SKM-1 (cell line): Measurements from ENCODE around the gene CNPY2.
"Not testable (repeated sequence)": the region's sequence is repeated elsewhere in the genome, so short reads cannot be mapped to it uniquely, and the experiment has no call there.

ENCODE experiments used
- DNase-seq: peaks from one replicate; lab custom pipeline; 2025; ENCODE audit not compliant: unreplicated experiment; lab: John Stamatoyannopoulos, UW

CNPY2 gene

DNA sequence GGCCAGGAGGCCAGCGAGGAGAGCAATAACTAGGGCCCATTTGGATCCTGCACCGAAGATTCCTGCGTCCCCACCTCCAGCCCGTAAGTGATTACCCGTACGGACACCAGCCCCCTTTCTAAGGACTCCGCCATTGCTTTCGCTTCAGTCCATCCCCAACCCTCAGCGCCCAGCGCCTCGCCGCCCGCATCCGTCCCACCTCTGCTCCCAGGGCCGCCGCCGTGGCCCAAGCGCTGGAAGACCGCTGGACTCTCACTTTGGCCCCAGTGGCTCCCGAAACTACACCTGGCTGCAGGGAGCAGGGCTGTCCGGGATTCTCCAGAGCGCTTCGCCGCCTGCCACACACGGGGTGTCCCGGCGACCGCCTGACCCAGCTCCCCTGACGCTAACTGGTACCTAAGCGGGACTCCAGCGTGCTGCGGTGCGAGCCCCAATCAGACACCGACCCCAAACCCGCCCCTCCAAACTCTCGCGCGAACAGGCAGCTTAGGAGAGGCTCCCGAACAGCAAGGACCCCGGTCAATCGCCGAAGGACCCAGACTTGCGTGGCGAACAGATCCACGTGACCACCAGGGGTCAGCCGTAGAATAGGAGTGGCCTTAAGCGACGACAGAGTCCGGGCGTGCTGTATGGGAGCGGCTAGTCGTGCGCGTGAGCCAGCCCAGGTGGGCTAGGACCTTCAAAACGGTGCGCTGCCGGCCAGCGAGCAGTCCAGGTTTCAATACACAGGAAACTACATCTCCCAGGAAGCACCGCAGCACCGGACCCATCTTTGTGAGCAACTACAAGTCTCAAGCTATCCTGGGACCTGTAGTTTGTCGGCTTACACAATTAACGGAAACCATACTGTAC is at the start of gene CNPY2:
TSS of gene CNPY2 (minus strand) at position 367 of the 852 bp plus-strand sequence. CDS start 771 bp downstream, outside the sequence.
- peak; percentile 85 for DNase-seq

- no peak for DNase-seq
Observed at GRCh38 chr12:56362130-56363059, 46.6 kb upstream of the CNPY2 start, which contains the start of gene APOF. TSS of gene APOF (minus strand) at chr12:56362857. CDS start at chr12:56362745, 112 bp downstream.

DNA sequence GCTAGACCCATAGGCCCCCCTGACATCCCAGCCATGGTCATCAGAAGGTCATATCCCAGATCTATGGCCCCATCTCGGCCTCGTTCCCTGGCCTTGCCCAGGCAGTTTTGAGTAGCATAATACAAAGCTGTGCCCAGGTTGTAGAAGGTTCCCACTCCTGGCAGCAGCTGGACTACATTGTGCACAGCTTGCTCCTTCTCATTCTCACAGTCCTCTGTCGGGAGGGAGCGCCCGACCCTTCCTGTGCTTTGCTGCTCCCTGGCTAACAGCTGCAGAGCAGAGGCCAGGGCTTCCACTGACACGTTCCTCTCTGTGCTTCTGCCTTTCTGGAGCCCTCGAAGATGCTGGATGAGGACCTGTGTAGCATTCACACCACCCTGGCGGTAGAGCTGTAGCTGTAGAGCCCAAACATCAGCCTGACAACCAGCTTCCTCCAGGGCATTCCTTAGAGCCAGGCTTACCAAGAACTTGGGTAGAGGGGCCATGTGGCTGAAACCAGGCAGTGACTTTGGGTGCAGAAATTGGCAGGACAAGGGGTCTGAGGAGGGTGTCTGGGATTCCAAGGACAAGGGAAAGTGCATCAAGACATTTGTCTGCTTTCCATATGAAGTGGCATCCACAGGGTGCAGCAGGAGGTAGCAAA is 45.8 kb upstream of the CNPY2 start:
- no peak for DNase-seq

- DNase-seq = peak; percentile 93
Observed at GRCh38 chr12:56359851-56360767, 44.3 kb upstream of the CNPY2 start, which contains the start of gene STAT2. TSS of gene STAT2 (minus strand) at chr12:56360107. CDS start at chr12:56356571, 3,536 bp downstream.

- DNase-seq = no peak
Observed at GRCh38 chr12:56358836-56359532, 43.2 kb upstream of the CNPY2 start.

GRCh38 chr12:56351325-56351724 is 35.5 kb upstream of the CNPY2 start:
- DNase-seq = no peak

DNA sequence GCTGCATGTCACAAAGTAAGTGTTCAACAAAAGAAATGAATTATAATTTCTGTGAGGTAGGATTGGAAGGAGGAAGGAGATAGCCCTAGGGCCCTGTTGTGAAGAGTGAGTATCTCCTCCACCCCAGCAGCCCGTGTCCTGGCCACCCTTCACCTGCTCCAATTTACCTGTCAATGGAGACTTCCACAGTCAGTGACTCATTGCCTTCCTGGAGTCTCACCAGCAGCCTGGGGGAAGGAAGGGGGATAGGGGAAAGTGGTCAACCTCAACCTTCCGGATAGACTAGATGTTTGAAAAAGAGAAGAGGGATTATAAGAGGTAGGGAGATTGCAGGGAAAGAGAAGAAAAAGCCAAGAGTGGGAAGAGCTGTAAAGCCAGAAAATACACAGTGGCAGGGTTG is 34.9 kb upstream of the CNPY2 start:
- DNase-seq = no peak

- no peak for DNase-seq
Observed at GRCh38 chr12:56348776-56349175, 33.0 kb upstream of the CNPY2 start.

DNA sequence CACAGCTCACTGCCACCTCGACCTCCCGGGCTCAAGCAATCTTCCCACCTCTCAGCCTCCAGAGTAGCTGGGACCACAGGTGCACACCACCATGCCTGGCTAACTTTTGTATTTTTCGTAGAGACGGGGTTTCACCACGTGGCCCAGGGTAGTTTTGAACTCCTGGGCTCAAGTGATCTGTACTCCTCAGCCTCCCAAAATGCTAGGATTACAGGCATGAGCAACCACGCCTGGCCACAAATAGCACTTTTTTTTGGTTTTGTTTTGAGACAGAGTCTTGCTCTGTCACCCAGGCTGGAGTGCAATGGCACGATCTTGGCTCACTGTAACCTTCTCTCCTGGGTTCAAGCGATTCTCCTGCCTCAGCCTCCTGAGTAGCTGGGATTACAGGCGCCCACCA is 31.5 kb upstream of the CNPY2 start:
- DNase-seq = not testable (repeated sequence)

- DNase-seq = no peak
Observed at GRCh38 chr12:56346675-56347074, 30.9 kb upstream of the CNPY2 start.

- not testable (repeated sequence) for DNase-seq
Observed at GRCh38 chr12:56342290-56342689, 26.5 kb upstream of the CNPY2 start.

DNA sequence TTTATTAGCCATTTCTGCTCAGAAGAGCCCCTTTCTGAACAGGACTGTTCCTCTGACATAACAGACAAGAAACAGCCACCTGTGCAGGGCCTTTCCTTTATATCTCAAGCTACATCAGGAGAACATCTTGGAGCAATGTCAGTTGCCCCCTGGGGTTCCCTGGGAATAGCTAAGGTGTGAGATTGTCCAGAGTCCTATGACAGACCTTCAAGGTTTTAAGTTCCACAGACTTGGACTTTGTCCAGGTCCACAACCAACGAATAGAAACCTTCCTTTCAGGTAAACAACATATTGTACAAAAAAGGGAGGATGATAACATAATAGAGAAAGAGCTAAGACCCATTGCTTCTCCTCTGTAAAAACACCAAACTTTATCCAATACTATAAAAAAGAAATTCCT is 25.8 kb upstream of the CNPY2 start:
- DNase-seq = no peak

- no peak for DNase-seq
Observed at GRCh38 chr12:56339158-56339422, 23.3 kb upstream of the CNPY2 start.

GRCh38 chr12:56338308-56339157 is 22.7 kb upstream of the CNPY2 start, which contains the start of gene IL23A:
TSS of gene IL23A (plus strand) at chr12:56338884. CDS start at chr12:56339045, 161 bp downstream.
- DNase-seq = no peak

DNA sequence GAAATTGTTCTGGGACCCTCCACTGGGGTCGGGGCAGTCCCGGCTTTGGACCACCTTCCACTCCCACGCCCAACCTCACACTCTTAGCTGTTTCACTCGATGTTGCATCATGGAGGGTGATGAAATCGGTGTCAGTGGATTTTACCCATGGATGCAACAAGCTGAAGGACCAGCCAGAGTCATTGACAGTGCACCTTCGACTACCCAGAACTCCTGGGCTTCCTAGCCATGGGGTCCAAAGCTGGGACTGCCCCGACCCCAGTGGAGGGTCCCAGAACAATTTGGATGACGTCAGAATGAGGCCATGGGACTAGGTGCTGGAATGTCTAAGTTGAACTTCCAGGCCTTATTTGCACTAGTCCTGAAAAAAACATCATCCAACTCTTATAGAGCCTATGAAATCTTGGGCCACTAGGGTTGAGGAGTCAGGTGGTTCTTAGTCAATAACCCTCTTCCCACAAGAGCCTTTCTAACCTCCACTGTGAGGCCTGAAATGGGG is 22.0 kb upstream of the CNPY2 start:
- DNase-seq = no peak

DNA sequence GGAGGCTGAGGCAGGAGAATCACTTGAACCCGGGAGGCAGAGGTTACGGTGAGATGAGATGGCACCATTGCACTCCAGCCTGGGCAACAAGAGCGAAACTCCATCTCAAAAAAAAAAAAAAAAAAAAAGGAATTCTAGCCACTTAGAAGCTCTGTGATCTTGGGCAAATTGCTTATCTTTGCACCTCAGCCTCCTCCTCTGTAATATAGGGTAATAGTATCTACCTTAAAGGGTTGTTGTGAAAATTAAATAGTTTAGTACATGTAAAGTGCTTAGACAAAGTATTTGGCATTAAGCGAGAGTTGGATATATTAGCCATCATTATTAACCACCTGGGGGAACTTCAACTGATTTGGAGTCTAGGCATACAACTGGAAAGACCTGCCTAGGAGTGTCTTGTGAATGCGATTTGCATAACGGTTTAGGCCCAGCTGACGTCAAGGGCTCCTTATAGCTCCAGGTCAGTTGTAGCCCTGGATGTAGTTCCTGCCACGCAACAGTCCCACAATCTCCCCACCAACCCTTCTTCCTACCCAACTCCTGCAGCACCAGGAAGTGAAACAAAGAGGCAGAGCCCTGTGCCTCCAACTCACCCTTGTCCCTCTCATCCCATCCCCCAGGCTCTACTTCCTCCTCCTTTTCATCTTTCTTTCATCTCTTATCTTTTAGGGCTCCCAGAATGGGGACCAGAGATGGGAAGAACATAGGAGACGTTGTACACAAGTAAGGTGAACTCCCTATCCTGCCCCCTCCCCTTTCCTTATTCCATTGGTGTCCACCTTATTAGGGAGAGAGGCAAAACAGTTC is 20.8 kb upstream of the CNPY2 start:
- peak; percentile 65 for DNase-seq

- not testable (repeated sequence) for DNase-seq
Observed at GRCh38 chr12:56335527-56335926, 19.7 kb upstream of the CNPY2 start.

DNA sequence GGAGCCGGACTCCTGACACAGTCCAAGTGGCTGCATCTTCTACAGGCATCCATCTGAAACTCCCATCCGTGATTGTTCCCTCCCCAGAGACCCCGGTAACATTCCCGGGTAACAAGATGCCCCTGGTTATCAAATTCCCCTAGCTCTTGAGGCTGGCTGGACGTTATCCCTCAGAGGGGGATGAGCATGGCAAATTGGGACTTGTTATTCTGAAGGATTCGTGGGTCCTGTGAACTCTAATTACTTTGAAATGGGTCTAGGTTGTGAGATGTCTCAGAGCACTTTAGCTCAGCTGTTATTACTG is 18.7 kb upstream of the CNPY2 start:
- DNase-seq = no peak
